SK-N-MC (cell line): Measurements from ENCODE around the gene CXCL12.

Experiments used
- DNase-seq: peaks from one replicate; pipeline ENCODE4 v3.0.0-alpha.2; 2011; ENCODE audit warnings: low read depth, low spot score
- H3K27ac ChIP-seq: fragments of 200-600 bp; sonication (generic); 2 replicates; pipeline ENCODE4 v1.5.1; 2016; ENCODE audit warnings: mixed run types
- H3K36me3 ChIP-seq: fragments of 200-600 bp; sonication (generic); 2 replicates; pipeline ENCODE4 v1.6.1; 2017; ENCODE audit warnings: antibody characterized with exemption, low read length, mixed read lengths; ENCODE audit not compliant: insufficient read depth
- H3K4me3 ChIP-seq: fragments of 200-600 bp; sonication (generic); 2 replicates; pipeline ENCODE4 v1.5.1; 2016
- H3K9ac ChIP-seq: fragments of 200-600 bp; sonication (generic); 2 replicates; pipeline ENCODE4 v1.8.0; 2017; ENCODE audit warnings: mixed run types, mixed read lengths; ENCODE audit not compliant: insufficient read length
- H3K9me3 ChIP-seq: fragments of 200-600 bp; sonication (generic); 2 replicates; pipeline ENCODE4 v1.6.1; 2017; ENCODE audit warnings: low read depth, mild to moderate bottlenecking, antibody characterized with exemption, low read length, moderate library complexity, mixed read lengths
- EZH2 ChIP-seq: fragments of 200-600 bp; sonication (generic); IDR thresholded peaks from one replicate; pipeline ENCODE4 v1.6.1; 2017; ENCODE audit warnings: antibody characterized with exemption
- FOXP2 ChIP-seq: optimal IDR thresholded peaks from 2 replicates; pipeline ENCODE3; 2011; ENCODE audit warnings: mild to moderate bottlenecking, moderate library complexity; ENCODE audit not compliant: insufficient read depth; ENCODE audit errors: extremely low read length, control extremely low read depth
- POLR2AphosphoS5 ChIP-seq: IDR thresholded peaks from 2 replicates; pipeline ENCODE4 v1.6.1; 2012; ENCODE audit warnings: mild to moderate bottlenecking, low read depth, low read length, borderline replicate concordance

CXCL12 gene

GRCh38 chr10:44396671-44397191 lies 11.8 kb upstream of the CXCL12 start:
- no peak for DNase-seq
- H3K36me3 ChIP-seq = no peaks in the 10 kb centered on the region
- no peak overlapping the region for H3K4me3 ChIP-seq

GRCh38 chr10:44395902-44396670 lies 11.2 kb upstream of the CXCL12 start:
- Histone ChIP-seq H3K36me3 (no peaks in the 10 kb centered on the region), H3K9me3 (no peaks in the 10 kb centered on the region), H3K9ac (no peak overlapping the region), H3K4me3 (no peak overlapping the region), H3K27ac (no peak overlapping the region)
- TF ChIP-seq EZH2 (no peak), POLR2AphosphoS5 (no peak), FOXP2 (no peak)
- DNase-seq = no peak

More at GRCh38 chr10:44396671-44397191, 11.8 kb upstream of the CXCL12 start:
- TF ChIP-seq POLR2AphosphoS5 = no peak
- Histone ChIP-seq H3K27ac (no peak overlapping the region), H3K9me3 (no peaks in the 10 kb centered on the region), H3K9ac (no peak overlapping the region)

GRCh38 chr10:44395396-44395795 lies 10.5 kb upstream of the CXCL12 start:
- H3K36me3 ChIP-seq = no peaks in the 10 kb centered on the region
- no peak for DNase-seq
- no peaks in the 10 kb centered on the region for H3K9me3 ChIP-seq
- TF ChIP-seq POLR2AphosphoS5 (no peak), FOXP2 (no peak), EZH2 (no peak)
- no peak overlapping the region for H3K27ac ChIP-seq
- H3K9ac ChIP-seq = no peak overlapping the region
- no peak overlapping the region for H3K4me3 ChIP-seq

GRCh38 chr10:44394696-44395381 lies 9.9 kb upstream of the CXCL12 start:
- Histone ChIP-seq H3K4me3 (no peak overlapping the region), H3K9me3 (no peaks in the 10 kb centered on the region), H3K9ac (no peak overlapping the region), H3K27ac (no peak overlapping the region), H3K36me3 (no peaks in the 10 kb centered on the region)
- TF ChIP-seq POLR2AphosphoS5 (no peak), EZH2 (no peak), FOXP2 (no peak)
- no peak for DNase-seq

- DNase-seq = no peak
- Histone ChIP-seq H3K36me3 (no peaks in the 10 kb centered on the region), H3K9me3 (no peaks in the 10 kb centered on the region), H3K4me3 (no peak overlapping the region), H3K9ac (no peak overlapping the region), H3K27ac (no peak overlapping the region)
- TF ChIP-seq EZH2 (no peak), FOXP2 (no peak), POLR2AphosphoS5 (no peak)
Measured at GRCh38 chr10:44393834-44394547, 9.1 kb upstream of the CXCL12 start.

GRCh38 chr10:44393051-44393630 lies 8.2 kb upstream of the CXCL12 start:
- no peak for DNase-seq
- H3K9me3 ChIP-seq = no peaks in the 10 kb centered on the region
- no peaks in the 10 kb centered on the region for H3K36me3 ChIP-seq
- H3K27ac ChIP-seq = no peak overlapping the region
- H3K9ac ChIP-seq = no peak overlapping the region
- H3K4me3 ChIP-seq = peak overlapping the region; percentile 43; the same call in 1 of the 2 replicates
- no peak for TF ChIP-seq EZH2
- no peak for TF ChIP-seq POLR2AphosphoS5
- no peak for TF ChIP-seq FOXP2

- H3K9ac ChIP-seq = no peak overlapping the region
- no peak for DNase-seq
- no peaks in the 10 kb centered on the region for H3K36me3 ChIP-seq
- H3K27ac ChIP-seq = no peak overlapping the region
- TF ChIP-seq EZH2 (no peak), FOXP2 (no peak), POLR2AphosphoS5 (no peak)
- no peak overlapping the region for H3K4me3 ChIP-seq
- no peaks in the 10 kb centered on the region for H3K9me3 ChIP-seq
Measured at GRCh38 chr10:44392420-44392819, 7.5 kb upstream of the CXCL12 start.

- Histone ChIP-seq H3K4me3 (no peak overlapping the region), H3K9me3 (no peaks in the 10 kb centered on the region), H3K27ac (no peak overlapping the region), H3K9ac (no peak overlapping the region), H3K36me3 (no peaks in the 10 kb centered on the region)
- DNase-seq = no peak
- no peak for TF ChIP-seq EZH2
- no peak for TF ChIP-seq FOXP2
- no peak for TF ChIP-seq POLR2AphosphoS5
Measured at GRCh38 chr10:44391981-44392380, 7.1 kb upstream of the CXCL12 start.
